A673 (cell line): ENCODE data around the gene CKAP2. TPM values are rescaled to one million over a fixed set of nuclear protein-coding genes. Genes with fewer than 3 reads are reported as not detected.

Source experiments
- BruUV-seq: library from RNA; stranded (reverse); fragments of 400-500 nt; replicated peaks from 2 replicates; lab custom pipeline; 2021; lab: Mats Ljungman, UMichigan
- CTCF ChIA-PET: fragments of 300-600 bp; sonication (Branson Sonifier 250); formaldehyde crosslinking; loops from one replicate; lab custom pipeline; 2022; ENCODE audit warnings: antibody characterized with exemption; lab: Charles Lee
- POLR2A ChIA-PET: fragments of 300-600 bp; sonication (Branson Sonifier 250); formaldehyde crosslinking; loops from one replicate; lab custom pipeline; 2022; ENCODE audit warnings: antibody characterized with exemption; ENCODE audit not compliant: low non-redundant PET; lab: Charles Lee
- DNase-seq: peaks from one replicate; pipeline ENCODE4 v3.0.0-alpha.2; 2015; ENCODE audit warnings: low spot score
- H3K27ac ChIP-seq: fragments of 200-600 bp; sonication (generic); 2 replicates; pipeline ENCODE4 v1.5.1; 2016; ENCODE audit warnings: mixed run types, low read depth, mild to moderate bottlenecking, mixed read lengths, antibody characterized with exemption, low read length; ENCODE audit not compliant: poor library complexity, severe bottlenecking
- H3K27me3 ChIP-seq: fragments of 200-600 bp; sonication (generic); replicated peaks from 2 replicates; pipeline ENCODE4 v1.6.1; 2017; ENCODE audit warnings: mixed run types, low read depth, mild to moderate bottlenecking, mixed read lengths, antibody characterized with exemption, low read length; ENCODE audit not compliant: insufficient read depth, poor library complexity
- H3K36me3 ChIP-seq: fragments of 200-600 bp; sonication (generic); 2 replicates; pipeline ENCODE4 v1.6.1; 2016; ENCODE audit warnings: mixed run types, mild to moderate bottlenecking, mixed read lengths, antibody characterized with exemption, low read length; ENCODE audit not compliant: insufficient read depth, poor library complexity, severe bottlenecking
- H3K4me1 ChIP-seq: fragments of 200-600 bp; sonication (generic); 2 replicates; pipeline ENCODE4 v1.6.1; 2017; ENCODE audit warnings: mixed run types, mild to moderate bottlenecking, mixed read lengths, antibody characterized with exemption, low read length; ENCODE audit not compliant: insufficient read depth, poor library complexity, severe bottlenecking
- H3K4me3 ChIP-seq: fragments of 200-600 bp; sonication (generic); 2 replicates; pipeline ENCODE4 v1.5.1; 2016; ENCODE audit warnings: low read depth, mixed run types, mild to moderate bottlenecking, mixed read lengths, low read length; ENCODE audit not compliant: poor library complexity, severe bottlenecking
- H3K9me3 ChIP-seq: fragments of 200-600 bp; sonication (generic); 2 replicates; pipeline ENCODE4 v1.6.1; 2016; ENCODE audit warnings: mixed run types, low read depth, mild to moderate bottlenecking, mixed read lengths, antibody characterized with exemption, low read length; ENCODE audit not compliant: poor library complexity, severe bottlenecking
- CTCF ChIP-seq: fragments of 300-800, 200-600 bp; sonication (generic); conservative IDR thresholded peaks from 2 replicates; pipeline ENCODE4 v1.5.1; 2017; ENCODE audit warnings: low read depth, mild to moderate bottlenecking, antibody characterized with exemption, low read length, moderate library complexity, mixed read lengths
- EZH2 ChIP-seq: fragments of 200-600 bp; sonication (generic); IDR thresholded peaks from 2 replicates; pipeline ENCODE4 v1.6.1; 2017; ENCODE audit warnings: borderline replicate concordance, low read depth, mild to moderate bottlenecking, mixed read lengths, antibody characterized with exemption, low read length; ENCODE audit not compliant: poor library complexity, severe bottlenecking
- intact Hi-C: fragments of 100-400 bp; cut with micrococcal nuclease; formaldehyde crosslinking; loops from one replicate; pipeline ENCODE4 v1.10.0; 2022; ENCODE audit not compliant: unreplicated experiment
- total RNA-seq: library from RNA; stranded (reverse); gene quantifications from 2 replicates; pipeline ENCODE4 v1.2.3, GENCODE V29; 2021

Gene CKAP2
- total RNA-seq, 1 experiment from 2014 or later: 105 TPM

GRCh38 chr13:52414963-52415362, 40.3 kb upstream of the CKAP2 start:
- BruUV-seq: no TSS peak
- DNase-seq: no peak
- Histone ChIP-seq H3K36me3 (peaks cover 11% of the 10 kb centered on the region), H3K9me3 (no peaks in the 10 kb centered on the region), H3K27ac (no peak overlapping the region), H3K4me3 (no peak overlapping the region), H3K27me3 (no peaks in the 10 kb centered on the region), H3K4me1 (no peaks in the 10 kb centered on the region)
- ChIA-PET POLR2A (no interaction called here), CTCF (no interaction called here)
- TF ChIP-seq CTCF (no peak), EZH2 (no peak)
- intact Hi-C loops: no loop called here

- TF ChIP-seq EZH2 (no peak), CTCF (no peak)
- Histone ChIP-seq H3K4me1 (no peaks in the 10 kb centered on the region), H3K9me3 (no peaks in the 10 kb centered on the region), H3K27me3 (no peaks in the 10 kb centered on the region), H3K27ac (no peak overlapping the region), H3K4me3 (no peak overlapping the region), H3K36me3 (peaks cover 17% of the 10 kb centered on the region)
- ChIA-PET CTCF (no interaction called here), POLR2A (no interaction called here)
- no TSS peak for BruUV-seq
- no peak for DNase-seq
- intact Hi-C loops: no loop called here
Observed at GRCh38 chr13:52419080-52419479, 36.2 kb upstream of the CKAP2 start.

GRCh38 chr13:52421216-52421615, 34.1 kb upstream of the CKAP2 start:
- Histone ChIP-seq H3K27me3 (no peaks in the 10 kb centered on the region), H3K4me3 (no peak overlapping the region), H3K36me3 (peaks cover 25% of the 10 kb centered on the region), H3K27ac (no peak overlapping the region), H3K9me3 (no peaks in the 10 kb centered on the region), H3K4me1 (no peaks in the 10 kb centered on the region)
- no peak for DNase-seq
- CTCF ChIA-PET: no interaction called here
- TF ChIP-seq EZH2 (no peak), CTCF (no peak)
- POLR2A ChIA-PET: no interaction called here
- BruUV-seq: no TSS peak
- intact Hi-C loops: no loop called here
